Loucy (cell line): ENCODE results near the gene MRTFA.

ENCODE experiments used
- CTCF ChIP-seq: fragments of 200-600 bp; sonication (generic); conservative IDR thresholded peaks from 2 replicates; pipeline ENCODE4 v1.5.1; 2014; ENCODE audit warnings: mild to moderate bottlenecking, antibody characterized with exemption, low read length
- EZH2phosphoT487 ChIP-seq: fragments of 200-600 bp; IDR thresholded peaks from 2 replicates; pipeline ENCODE4 v1.6.1; 2018; ENCODE audit warnings: antibody characterized with exemption, mild to moderate bottlenecking, moderate library complexity, borderline replicate concordance

GRCh38 chr22:40388231-40388630, 248.3 kb downstream of the MRTFA start:
- no peak for TF ChIP-seq CTCF
- TF ChIP-seq EZH2phosphoT487: no peak
